Measurements from ENCODE around the gene PCSK2.

GRCh38 chr20:17298751-17299150 lies 71.9 kb downstream of the PCSK2 start:
- TF ChIP-seq CTCF (IDR thresholded peaks at IDR 0.05; ENCODE audit: extremely low read depth in 1 of 2, insufficient read depth in 1 of 2, low read depth in 1 of 2, low read length in 2 of 2) (no peak), POLR2A (IDR thresholded peaks at IDR 0.05; ENCODE audit: low read depth, low read length) (no peak), MYC (IDR thresholded peaks at IDR 0.05; ENCODE audit: low read depth, low read length) (no peak), POLR2AphosphoS5 (IDR thresholded peaks at IDR 0.05; ENCODE audit: insufficient read depth, low read depth, low read length) (no peak), MAX (IDR thresholded peaks at IDR 0.05; ENCODE audit: insufficient read depth, insufficient read length) (no peak), EZH2 (IDR thresholded peaks at IDR 0.05; ENCODE audit: borderline replicate concordance, low read depth, low read length, severe bottlenecking) (no peak), FOS (IDR thresholded peaks at IDR 0.05; ENCODE audit: borderline replicate concordance, insufficient read depth, low read length) (no peak), JUN (IDR thresholded peaks at IDR 0.05; ENCODE audit: borderline replicate concordance, insufficient read depth, insufficient read length, low read depth) (no peak)

All from endothelial cell of umbilical vein (primary cell).